Measurements from ENCODE around the gene IDI2.

IDI2 gene

DNA sequence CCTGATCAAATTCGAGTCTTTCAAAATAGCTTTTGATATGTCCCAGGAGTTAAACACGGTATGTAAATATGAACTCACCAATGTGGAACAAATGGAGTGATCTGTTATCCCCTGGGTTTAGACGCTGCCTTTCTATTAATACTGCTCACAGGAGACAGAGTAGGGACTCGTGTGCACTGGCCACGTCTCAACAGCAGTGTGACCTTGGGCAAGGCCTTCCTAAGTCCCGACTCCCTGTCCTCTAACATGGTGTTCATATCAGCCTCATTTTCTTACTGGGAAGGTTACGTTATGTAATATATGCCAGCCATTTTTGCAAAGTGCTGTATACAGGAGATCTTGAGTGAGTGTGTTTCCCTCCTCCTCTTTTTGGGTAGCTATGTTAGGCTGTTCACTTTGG, 32.4 kb upstream of the IDI2 start:
- Histone ChIP-seq H3K4me1 (ENCODE audit: control insufficient read depth, insufficient read depth, low read length) (peaks cover 23% of the 10 kb centered on the region), H3K4me3 (ENCODE audit: low read length) (peak overlapping the region; percentile 98)

DNA sequence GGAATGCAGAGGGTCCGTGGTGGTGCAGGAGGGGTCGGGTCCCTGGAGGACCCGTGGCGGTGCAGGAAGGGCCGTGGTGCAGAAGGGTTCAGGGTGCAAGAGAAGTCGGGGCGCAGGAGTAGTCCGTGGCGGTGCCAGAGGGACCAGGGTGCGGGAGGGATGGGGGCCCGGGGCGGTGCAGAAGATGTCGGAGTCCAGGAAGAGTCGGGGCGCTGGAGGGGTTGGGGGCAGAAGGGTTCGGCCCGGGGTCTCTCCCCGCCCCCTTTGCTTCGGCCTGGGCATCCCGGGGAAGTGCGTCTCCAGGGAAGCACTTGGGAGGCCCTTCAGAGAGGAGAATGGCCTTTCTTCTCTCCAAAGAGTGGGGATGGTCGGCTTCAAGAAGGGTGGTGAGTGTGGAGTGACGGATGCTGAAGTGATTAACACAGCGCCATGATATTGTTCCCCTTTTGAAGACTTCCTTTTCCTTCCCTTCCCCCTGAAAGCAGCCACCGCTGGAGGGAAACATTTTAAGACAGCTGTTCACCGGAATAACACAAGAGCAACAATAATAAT, 31.5 kb upstream of the IDI2 start:
- Histone ChIP-seq H3K4me2 (ENCODE audit: low read length) (peak overlapping the region; percentile 87), H3K27me3 (ENCODE audit: control insufficient read depth, insufficient read depth, low read length) (no peaks in the 10 kb centered on the region), H3K4me1 (ENCODE audit: control insufficient read depth, insufficient read depth, low read length) (peaks cover 23% of the 10 kb centered on the region), H3K36me3 (ENCODE audit: insufficient read depth, low read length) (peaks cover 20% of the 10 kb centered on the region), H3K4me3 (ENCODE audit: low read length) (peak overlapping the region; percentile 98), H3K9me3 (replicated peaks; ENCODE audit: low read length) (no peaks in the 10 kb centered on the region), H3K9ac (ENCODE audit: low read depth, low read length) (peak overlapping the region; percentile 100)

More for the DNA sequence above, 32.4 kb upstream of the IDI2 start:
- Histone ChIP-seq H3K4me2 (ENCODE audit: low read length) (peak overlapping the region; percentile 87), H3K9me3 (replicated peaks; ENCODE audit: low read length) (no peaks in the 10 kb centered on the region), H3K27me3 (ENCODE audit: control insufficient read depth, insufficient read depth, low read length) (no peaks in the 10 kb centered on the region), H3K36me3 (ENCODE audit: insufficient read depth, low read length) (peaks cover 12% of the 10 kb centered on the region), H3K9ac (ENCODE audit: low read depth, low read length) (no peak overlapping the region)

DNA sequence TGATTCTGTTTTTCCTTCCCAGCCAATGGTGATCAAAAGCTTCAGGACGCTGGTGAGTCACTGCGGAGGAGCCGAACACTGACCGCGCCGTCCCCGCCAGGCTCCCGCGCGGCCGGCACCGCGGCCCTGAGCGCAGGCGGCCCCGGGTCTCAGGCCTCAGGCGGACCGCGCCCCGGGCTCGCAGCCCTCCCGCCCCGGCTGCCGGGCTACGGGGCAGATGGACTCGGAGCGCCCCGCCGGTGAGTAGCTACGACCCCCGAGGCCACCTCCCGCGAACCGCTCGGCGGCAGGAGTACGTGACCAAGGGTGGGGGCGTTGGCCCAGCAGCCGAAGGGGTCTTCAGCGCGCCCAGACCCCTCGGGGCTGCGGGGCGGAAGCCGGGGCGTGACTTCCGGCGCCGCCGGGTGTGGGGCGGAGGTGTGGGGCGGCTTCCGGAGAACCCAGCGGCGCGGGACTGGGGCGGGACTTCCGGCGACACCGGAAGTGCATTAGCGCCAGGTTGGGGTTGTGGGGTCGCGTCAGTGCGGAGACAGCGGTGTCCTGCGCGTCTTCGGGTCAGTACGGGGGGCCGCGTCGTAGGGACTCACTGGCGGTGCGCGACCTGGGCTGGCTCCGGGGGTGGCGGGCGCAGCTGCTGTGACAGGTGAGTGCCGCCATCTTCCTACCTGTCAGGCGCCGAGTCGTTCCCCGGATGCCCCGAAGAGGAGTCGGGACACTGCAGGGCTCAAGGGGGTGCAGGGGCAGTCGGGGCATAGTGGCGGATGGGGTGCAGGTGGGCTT, 30.9 kb upstream of the IDI2 start, which contains the start of gene WDR37:
TSS of gene WDR37 (plus strand) at position 60 of the 780 bp plus-strand sequence. CDS start 15,771 bp downstream, outside the sequence.
- peak within 1 kb of the TSS; percentile 98 for H3K4me3 ChIP-seq (ENCODE audit: low read length)
- peaks cover 20% of the 10 kb centered on the region for H3K36me3 ChIP-seq (ENCODE audit: insufficient read depth, low read length)
- no peaks in the 10 kb centered on the region for H3K27me3 ChIP-seq (ENCODE audit: control insufficient read depth, insufficient read depth, low read length)
- peaks cover 23% of the 10 kb centered on the region for H3K4me1 ChIP-seq (ENCODE audit: control insufficient read depth, insufficient read depth, low read length)
- H3K4me2 ChIP-seq (ENCODE audit: low read length) = peak within 1 kb of the TSS; percentile 87
- peak within 1 kb of the TSS; percentile 100 for H3K9ac ChIP-seq (ENCODE audit: low read depth, low read length)
- no peaks in the 10 kb centered on the region for H3K9me3 ChIP-seq (replicated peaks; ENCODE audit: low read length)

DNA sequence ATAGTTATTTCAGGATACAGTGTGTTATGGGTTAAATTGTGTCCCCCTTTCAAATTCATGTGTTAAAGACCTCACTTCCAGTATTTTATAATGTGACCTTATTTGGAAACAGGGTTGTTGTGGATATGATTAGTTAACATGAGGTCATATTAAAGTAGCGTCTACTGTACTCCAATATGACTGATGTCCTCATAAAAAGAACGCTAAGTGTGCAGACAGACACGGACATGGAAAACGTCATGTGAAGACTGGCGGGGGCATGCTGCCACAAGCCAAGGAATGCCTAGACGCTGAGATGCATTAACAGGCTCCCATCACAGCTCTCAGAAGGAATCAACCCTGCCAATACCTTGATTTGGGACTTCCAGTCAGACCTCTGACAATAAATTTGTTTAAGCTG, 29.0 kb upstream of the IDI2 start:
- peaks cover 23% of the 10 kb centered on the region for H3K36me3 ChIP-seq (ENCODE audit: insufficient read depth, low read length)
- no peaks in the 10 kb centered on the region for H3K27me3 ChIP-seq (ENCODE audit: control insufficient read depth, insufficient read depth, low read length)
- H3K9ac ChIP-seq (ENCODE audit: low read depth, low read length) = peak overlapping the region; percentile 100
- H3K4me1 ChIP-seq (ENCODE audit: control insufficient read depth, insufficient read depth, low read length) = peaks cover 32% of the 10 kb centered on the region
- peak overlapping the region; percentile 87 for H3K4me2 ChIP-seq (ENCODE audit: low read length)
- H3K4me3 ChIP-seq (ENCODE audit: low read length) = peak overlapping the region; percentile 98
- H3K9me3 ChIP-seq (replicated peaks; ENCODE audit: low read length) = no peaks in the 10 kb centered on the region

DNA sequence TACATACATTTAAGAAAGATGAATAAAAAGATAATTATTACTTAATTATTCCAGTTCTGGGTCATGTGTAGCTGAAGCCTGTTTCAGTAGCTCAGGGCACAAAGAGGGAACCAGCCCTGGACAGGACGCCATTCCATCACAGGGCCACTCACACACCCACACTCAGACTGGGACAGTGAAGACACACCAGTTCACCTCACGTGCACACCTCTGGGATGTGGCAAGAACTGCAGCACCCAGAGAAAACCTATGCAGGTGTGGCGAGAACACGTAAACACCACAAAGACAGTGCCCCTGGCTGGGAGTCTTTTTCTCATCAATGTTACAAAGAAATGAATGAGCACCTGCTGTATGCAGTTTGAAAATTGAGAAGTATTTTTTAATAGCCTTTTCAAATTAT, 24.9 kb upstream of the IDI2 start:
- Histone ChIP-seq H3K4me2 (ENCODE audit: low read length) (peak overlapping the region; percentile 85), H3K4me1 (ENCODE audit: control insufficient read depth, insufficient read depth, low read length) (peaks cover 27% of the 10 kb centered on the region), H3K27me3 (ENCODE audit: control insufficient read depth, insufficient read depth, low read length) (no peaks in the 10 kb centered on the region), H3K9me3 (replicated peaks; ENCODE audit: low read length) (no peaks in the 10 kb centered on the region), H3K9ac (ENCODE audit: low read depth, low read length) (peak overlapping the region; percentile 95), H3K4me3 (ENCODE audit: low read length) (peak overlapping the region; percentile 91), H3K36me3 (ENCODE audit: insufficient read depth, low read length) (peaks cover 15% of the 10 kb centered on the region)

DNA sequence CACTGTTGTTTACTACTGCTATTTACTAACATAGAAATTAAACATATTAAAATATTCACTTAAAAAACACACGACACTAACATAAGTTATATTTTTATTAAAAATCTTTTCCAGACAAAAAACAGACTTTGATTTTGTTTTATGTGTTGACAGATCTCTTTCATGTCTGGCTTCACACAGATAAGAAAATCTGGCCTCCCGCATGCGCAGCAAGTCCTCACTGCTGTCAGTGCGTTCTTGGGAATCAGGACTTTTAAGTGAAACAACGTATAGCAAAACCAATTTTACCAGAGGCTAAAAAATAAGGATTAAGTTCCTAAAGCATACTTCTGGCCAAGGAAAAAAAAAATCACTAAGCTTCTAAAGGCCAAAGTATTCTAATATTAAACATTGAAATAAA, 24.5 kb upstream of the IDI2 start:
- H3K4me3 ChIP-seq (ENCODE audit: low read length) = peak overlapping the region; percentile 91
- H3K4me2 ChIP-seq (ENCODE audit: low read length) = peak overlapping the region; percentile 85
- no peaks in the 10 kb centered on the region for H3K27me3 ChIP-seq (ENCODE audit: control insufficient read depth, insufficient read depth, low read length)
- no peaks in the 10 kb centered on the region for H3K9me3 ChIP-seq (replicated peaks; ENCODE audit: low read length)
- peak overlapping the region; percentile 95 for H3K9ac ChIP-seq (ENCODE audit: low read depth, low read length)
- peaks cover 15% of the 10 kb centered on the region for H3K36me3 ChIP-seq (ENCODE audit: insufficient read depth, low read length)
- H3K4me1 ChIP-seq (ENCODE audit: control insufficient read depth, insufficient read depth, low read length) = peaks cover 24% of the 10 kb centered on the region

DNA sequence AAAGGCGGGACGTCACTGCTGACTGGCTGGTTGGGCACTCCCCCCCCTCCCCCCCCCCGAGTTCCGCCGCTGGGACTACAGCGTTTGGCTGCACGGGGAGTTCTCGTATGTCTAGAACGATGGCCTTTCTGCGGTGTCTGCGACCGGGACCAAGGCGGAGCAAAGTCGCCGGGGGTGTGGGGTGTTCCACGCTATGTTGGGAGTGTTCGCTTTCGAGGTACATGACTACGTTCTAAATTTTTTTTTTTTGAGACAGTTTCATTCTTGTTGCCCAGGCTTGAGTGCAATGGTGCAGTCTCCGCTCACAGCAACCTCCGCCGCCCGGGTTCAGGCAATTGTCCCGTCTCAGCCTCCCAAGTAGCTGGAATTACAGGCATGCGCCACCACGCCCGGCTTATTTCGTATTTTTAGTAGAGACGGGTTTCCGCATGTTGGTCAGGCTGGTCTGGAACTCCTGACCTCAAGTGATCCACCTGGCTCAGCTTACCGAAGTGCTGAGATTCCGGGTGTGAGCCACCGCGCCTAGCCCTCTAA, 23.8 kb upstream of the IDI2 start:
- Histone ChIP-seq H3K9me3 (replicated peaks; ENCODE audit: low read length) (no peaks in the 10 kb centered on the region), H3K4me2 (ENCODE audit: low read length) (peak overlapping the region; percentile 85), H3K27me3 (ENCODE audit: control insufficient read depth, insufficient read depth, low read length) (no peaks in the 10 kb centered on the region), H3K4me1 (ENCODE audit: control insufficient read depth, insufficient read depth, low read length) (peaks cover 24% of the 10 kb centered on the region), H3K4me3 (ENCODE audit: low read length) (peak overlapping the region; percentile 91), H3K9ac (ENCODE audit: low read depth, low read length) (peak overlapping the region; percentile 95), H3K36me3 (ENCODE audit: insufficient read depth, low read length) (peaks cover 15% of the 10 kb centered on the region)

DNA sequence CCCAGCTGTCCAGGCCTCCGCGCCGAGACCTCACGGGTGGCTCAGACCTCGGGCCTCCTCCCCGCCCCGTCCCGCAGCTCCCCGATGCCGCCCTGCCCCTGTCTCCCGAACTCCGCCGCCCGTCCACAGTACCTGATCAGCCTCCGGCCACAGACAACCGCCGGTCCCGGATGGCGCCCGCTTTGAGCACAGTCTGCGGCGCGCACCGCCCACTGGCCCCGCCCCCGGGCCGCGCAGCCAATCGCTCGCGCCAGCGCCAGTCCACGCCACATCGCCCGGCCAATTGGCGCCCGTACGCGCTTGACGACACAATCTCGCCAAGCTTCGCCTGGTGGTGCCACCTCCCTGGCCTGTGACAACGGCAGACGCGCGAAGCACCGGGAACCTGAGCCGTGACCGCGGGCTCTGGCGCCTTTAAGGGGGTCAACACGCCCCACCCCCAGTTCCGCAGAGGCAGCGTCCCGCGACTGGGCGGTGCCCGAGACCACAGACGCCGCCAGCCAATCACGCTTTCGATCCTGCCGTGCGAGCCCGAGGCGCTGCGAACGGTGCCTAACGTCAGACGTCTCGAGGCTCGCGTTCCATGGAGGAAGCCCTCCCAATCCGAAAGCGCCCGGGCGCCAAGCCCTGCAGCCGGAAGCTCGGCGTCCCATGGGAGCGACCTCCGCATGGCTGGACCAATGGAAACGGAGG, 23.2 kb upstream of the IDI2 start, which contains the start of gene IDI1:
TSS of gene IDI1 (minus strand) at position 388 of the 693 bp plus-strand sequence. CDS start at position 272, 116 bp downstream.
- H3K9ac ChIP-seq (ENCODE audit: low read depth, low read length) = peak within 1 kb of the TSS; percentile 95
- no peaks in the 10 kb centered on the region for H3K27me3 ChIP-seq (ENCODE audit: control insufficient read depth, insufficient read depth, low read length)
- H3K4me2 ChIP-seq (ENCODE audit: low read length) = peak within 1 kb of the TSS; percentile 92
- H3K4me3 ChIP-seq (ENCODE audit: low read length) = peak within 1 kb of the TSS; percentile 91
- no peaks in the 10 kb centered on the region for H3K9me3 ChIP-seq (replicated peaks; ENCODE audit: low read length)
- peaks cover 26% of the 10 kb centered on the region for H3K4me1 ChIP-seq (ENCODE audit: control insufficient read depth, insufficient read depth, low read length)
- H3K36me3 ChIP-seq (ENCODE audit: insufficient read depth, low read length) = peaks cover 12% of the 10 kb centered on the region

DNA sequence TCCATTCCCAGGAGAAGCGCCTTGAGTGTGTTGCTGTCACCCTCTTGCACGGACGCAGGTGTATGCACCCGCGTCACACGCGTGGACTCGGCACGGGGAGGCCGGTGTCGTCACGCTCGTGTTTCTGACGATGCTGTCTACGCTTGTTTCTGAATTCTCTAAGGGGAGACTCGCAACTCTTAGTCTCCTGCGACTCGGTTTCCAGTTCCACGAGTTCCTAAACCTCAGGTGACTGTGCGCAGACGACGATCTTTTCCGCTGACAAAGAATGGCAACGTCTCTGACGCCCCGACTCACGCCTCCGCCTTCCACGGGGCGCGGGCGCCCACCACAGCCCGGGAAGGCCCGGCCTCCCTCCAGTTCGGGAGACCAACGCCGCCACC, 22.7 kb upstream of the IDI2 start:
- peak overlapping the region; percentile 91 for H3K4me3 ChIP-seq (ENCODE audit: low read length)

DNA sequence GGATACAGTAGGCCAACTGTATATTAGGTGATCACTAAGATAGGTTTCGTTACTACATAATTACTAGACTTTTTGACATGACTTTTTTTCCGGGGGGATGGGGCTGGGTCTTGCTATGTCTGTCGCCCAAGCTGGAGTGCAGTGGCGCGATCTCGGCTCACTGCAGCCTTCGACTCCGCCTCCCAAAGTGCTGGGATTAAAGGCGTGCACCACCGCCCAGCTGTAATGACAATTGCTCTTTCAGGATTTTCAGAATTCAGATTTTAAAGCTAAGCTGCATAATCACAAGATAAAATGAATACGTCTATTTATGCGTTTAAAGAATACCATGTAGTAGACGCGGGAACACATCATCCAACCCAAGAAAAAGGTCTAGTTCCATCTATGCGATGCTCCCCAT, 22.3 kb upstream of the IDI2 start:
- peaks cover 33% of the 10 kb centered on the region for H3K4me1 ChIP-seq (ENCODE audit: control insufficient read depth, insufficient read depth, low read length)
- H3K4me2 ChIP-seq (ENCODE audit: low read length) = peak overlapping the region; percentile 92
- H3K9me3 ChIP-seq (replicated peaks; ENCODE audit: low read length) = no peaks in the 10 kb centered on the region
- H3K9ac ChIP-seq (ENCODE audit: low read depth, low read length) = peak overlapping the region; percentile 95
- H3K27me3 ChIP-seq (ENCODE audit: control insufficient read depth, insufficient read depth, low read length) = no peaks in the 10 kb centered on the region
- peaks cover 22% of the 10 kb centered on the region for H3K36me3 ChIP-seq (ENCODE audit: insufficient read depth, low read length)
- peak overlapping the region; percentile 91 for H3K4me3 ChIP-seq (ENCODE audit: low read length)

More for the DNA sequence above, 22.7 kb upstream of the IDI2 start:
- H3K9me3 ChIP-seq (replicated peaks; ENCODE audit: low read length) = no peaks in the 10 kb centered on the region
- peak overlapping the region; percentile 92 for H3K4me2 ChIP-seq (ENCODE audit: low read length)
- H3K36me3 ChIP-seq (ENCODE audit: insufficient read depth, low read length) = peaks cover 18% of the 10 kb centered on the region
- no peaks in the 10 kb centered on the region for H3K27me3 ChIP-seq (ENCODE audit: control insufficient read depth, insufficient read depth, low read length)
- H3K9ac ChIP-seq (ENCODE audit: low read depth, low read length) = peak overlapping the region; percentile 95
- H3K4me1 ChIP-seq (ENCODE audit: control insufficient read depth, insufficient read depth, low read length) = peaks cover 32% of the 10 kb centered on the region

DNA sequence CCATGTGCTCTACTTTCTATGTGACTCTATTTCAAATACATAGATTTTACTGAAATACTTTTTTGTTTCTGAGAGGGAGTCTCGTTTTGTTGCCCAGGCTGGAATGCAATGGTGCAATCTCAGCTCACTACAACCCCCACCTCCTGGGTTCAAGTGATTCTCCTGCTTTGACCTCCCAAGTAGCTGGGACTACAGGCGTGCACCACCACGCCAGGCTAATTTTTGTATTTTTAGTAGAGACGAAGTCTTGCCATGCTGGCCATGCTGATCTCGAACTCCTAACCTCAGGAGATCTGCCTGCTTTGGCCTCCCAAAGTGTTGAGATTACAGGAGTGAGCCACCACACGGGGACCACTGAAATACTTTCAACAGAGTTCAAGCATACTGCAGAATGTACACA, 19.8 kb upstream of the IDI2 start:
- Histone ChIP-seq H3K4me3 (ENCODE audit: low read length) (no peak overlapping the region), H3K9me3 (replicated peaks; ENCODE audit: low read length) (no peaks in the 10 kb centered on the region), H3K4me2 (ENCODE audit: low read length) (peak overlapping the region; percentile 36), H3K4me1 (ENCODE audit: control insufficient read depth, insufficient read depth, low read length) (peaks cover 26% of the 10 kb centered on the region), H3K27me3 (ENCODE audit: control insufficient read depth, insufficient read depth, low read length) (no peaks in the 10 kb centered on the region), H3K9ac (ENCODE audit: low read depth, low read length) (no peak overlapping the region), H3K36me3 (ENCODE audit: insufficient read depth, low read length) (peaks cover 30% of the 10 kb centered on the region)

All from skeletal muscle satellite cell (primary cell).